OCI-LY1 (cell line): ENCODE results near the gene MTG2.

Experiments used
- H2AFZ ChIP-seq: fragments of 200-600 bp; sonication (generic), shearing (Covaris generic); 2 replicates; pipeline ENCODE4 v1.6.0; 2014; ENCODE audit warnings: antibody characterized with exemption, mild to moderate bottlenecking, low read length
- H3F3A ChIP-seq: fragments of 200-600 bp; sonication (generic), shearing (Covaris generic); 2 replicates; pipeline ENCODE4 v1.6.0; 2014; ENCODE audit warnings: mild to moderate bottlenecking, antibody characterized with exemption, low read length, moderate library complexity; ENCODE audit not compliant: insufficient read depth
- H3K27ac ChIP-seq: fragments of 200-600 bp; sonication (generic); 2 replicates; pipeline ENCODE4 v1.5.1; 2014; ENCODE audit warnings: low read length, mixed run types, mild to moderate bottlenecking, low read depth; ENCODE audit not compliant: poor library complexity, severe bottlenecking
- H3K27me3 ChIP-seq: fragments of 200-600 bp; sonication (generic); 2 replicates; pipeline ENCODE4 v1.6.0; 2014; ENCODE audit warnings: antibody characterized with exemption, mild to moderate bottlenecking, low read length, moderate library complexity; ENCODE audit not compliant: insufficient read depth
- H3K36me3 ChIP-seq: fragments of 200-600 bp; sonication (generic); 2 replicates; pipeline ENCODE4 v1.6.1; 2014; ENCODE audit warnings: mild to moderate bottlenecking, antibody characterized with exemption, low read length, moderate library complexity, mixed read lengths; ENCODE audit not compliant: insufficient read depth
- H3K4me1 ChIP-seq: fragments of 200-600 bp; sonication (generic); 2 replicates; pipeline ENCODE4 v1.5.1; 2014; ENCODE audit warnings: mild to moderate bottlenecking, low read length, moderate library complexity; ENCODE audit not compliant: insufficient read depth, severe bottlenecking
- H3K4me2 ChIP-seq: fragments of 200-600 bp; sonication (generic), shearing (Covaris generic); 2 replicates; pipeline ENCODE4 v1.6.1; 2014; ENCODE audit warnings: low read length
- H3K4me3 ChIP-seq: fragments of 200-600 bp; sonication (generic); 2 replicates; pipeline ENCODE4 v1.5.1; 2014; ENCODE audit warnings: low read length, low read depth, mild to moderate bottlenecking, mixed read lengths; ENCODE audit not compliant: poor library complexity, severe bottlenecking
- H3K79me2 ChIP-seq: fragments of 200-600 bp; shearing (Covaris generic); 2 replicates; pipeline ENCODE4 v1.6.1; 2016; ENCODE audit warnings: mixed run types, low read length, mixed read lengths; ENCODE audit not compliant: insufficient read depth
- H3K9ac ChIP-seq: fragments of 200-600 bp; sonication (generic), shearing (Covaris generic); 2 replicates; pipeline ENCODE4 v1.6.1; 2014; ENCODE audit warnings: mild to moderate bottlenecking, low read length, mixed read lengths
- H3K9me2 ChIP-seq: fragments of 200-600 bp; sonication (generic), shearing (Covaris generic); 2 replicates; pipeline ENCODE4 v1.6.1; 2014; ENCODE audit warnings: low read depth, mild to moderate bottlenecking, low read length, mixed read lengths
- H3K9me3 ChIP-seq: fragments of 200-600 bp; shearing (Covaris generic); 2 replicates; pipeline ENCODE4 v1.6.1; 2014; ENCODE audit warnings: low read length, mixed read lengths
- H4K20me1 ChIP-seq: fragments of 200-600 bp; sonication (generic), shearing (Covaris generic); 2 replicates; pipeline ENCODE4 v1.6.0; 2016; ENCODE audit warnings: mild to moderate bottlenecking, low read length; ENCODE audit not compliant: insufficient read depth
- CTCF ChIP-seq: fragments of 200-600 bp; sonication (generic), shearing (Covaris generic); IDR thresholded peaks from 2 replicates; pipeline ENCODE4 v1.5.1; 2017; ENCODE audit warnings: mild to moderate bottlenecking, antibody characterized with exemption, low read length, moderate library complexity, mixed read lengths
- EZH2 ChIP-seq: fragments of 200-600 bp; sonication (generic), shearing (Covaris generic); IDR thresholded peaks from 2 replicates; pipeline ENCODE4 v1.8.0; 2017; ENCODE audit warnings: borderline replicate concordance, mixed run types, mild to moderate bottlenecking, antibody characterized with exemption, low read length, moderate library complexity, mixed read lengths

The MTG2 gene

GRCh38 chr20:62158541-62158940, 24.3 kb upstream of the MTG2 start:
- no peaks in the 10 kb centered on the region for H3K79me2 ChIP-seq
- H3K27me3 ChIP-seq = no peaks in the 10 kb centered on the region
- H3K9me3 ChIP-seq = no peaks in the 10 kb centered on the region
- H2AFZ ChIP-seq = no peak overlapping the region
- H4K20me1 ChIP-seq = no peaks in the 10 kb centered on the region
- no peak overlapping the region for H3K9ac ChIP-seq
- H3K4me2 ChIP-seq = no peak overlapping the region
- H3K27ac ChIP-seq = no peak overlapping the region
- no peak overlapping the region for H3K4me3 ChIP-seq
- H3K36me3 ChIP-seq = peaks cover 10% of the 10 kb centered on the region; the same call in 1 of the 2 replicates
- no peaks in the 10 kb centered on the region for H3F3A ChIP-seq
- peaks cover 3% of the 10 kb centered on the region for H3K4me1 ChIP-seq
- TF ChIP-seq EZH2 (no peak), CTCF (no peak)
- no peaks in the 10 kb centered on the region for H3K9me2 ChIP-seq

GRCh38 chr20:62159052-62159451, 23.8 kb upstream of the MTG2 start:
- peaks cover 3% of the 10 kb centered on the region for H3K4me1 ChIP-seq
- TF ChIP-seq CTCF = no peak
- TF ChIP-seq EZH2 = no peak
- H3K9me2 ChIP-seq = no peaks in the 10 kb centered on the region
- H3K79me2 ChIP-seq = no peaks in the 10 kb centered on the region
- no peaks in the 10 kb centered on the region for H3F3A ChIP-seq
- H2AFZ ChIP-seq = no peak overlapping the region
- H3K27ac ChIP-seq = no peak overlapping the region
- H3K9me3 ChIP-seq = no peaks in the 10 kb centered on the region
- no peaks in the 10 kb centered on the region for H3K27me3 ChIP-seq
- H3K4me3 ChIP-seq = no peak overlapping the region
- peaks cover 7% of the 10 kb centered on the region for H3K36me3 ChIP-seq
- no peak overlapping the region for H3K9ac ChIP-seq
- no peaks in the 10 kb centered on the region for H4K20me1 ChIP-seq
- H3K4me2 ChIP-seq = no peak overlapping the region

- H3K4me1 ChIP-seq = peaks cover 3% of the 10 kb centered on the region
These were observed 23.0 kb upstream of the MTG2 start for GRCh38 chr20:62159839-62160238.

More at GRCh38 chr20:62159839-62160238, 23.0 kb upstream of the MTG2 start:
- Histone ChIP-seq H3K27me3 (no peaks in the 10 kb centered on the region), H3K4me3 (no peak overlapping the region), H3K9me3 (no peaks in the 10 kb centered on the region), H3K9me2 (no peaks in the 10 kb centered on the region), H3K79me2 (no peaks in the 10 kb centered on the region), H3K36me3 (peaks cover 3% of the 10 kb centered on the region), H3F3A (no peaks in the 10 kb centered on the region), H3K9ac (no peak overlapping the region), H3K27ac (no peak overlapping the region), H2AFZ (no peak overlapping the region), H4K20me1 (no peaks in the 10 kb centered on the region), H3K4me2 (no peak overlapping the region)
- TF ChIP-seq EZH2 = no peak
- no peak for TF ChIP-seq CTCF
